ENCODE results near the gene NCCRP1.

NCCRP1 gene

GRCh38 chr19:39195755-39196154, 1.0 kb upstream of the NCCRP1 start:
- Histone ChIP-seq H3K4me3 (ENCODE audit: low read length, poor library complexity, severe bottlenecking) (no peak overlapping the region), H3K4me2 (ENCODE audit: low read depth, low read length, poor library complexity, severe bottlenecking) (peak overlapping the region; percentile 18), H3K9ac (ENCODE audit: low read depth, low read length, poor library complexity, severe bottlenecking) (no peak overlapping the region), H3K9me2 (replicated peaks; ENCODE audit: low read depth, low read length) (no peaks in the 10 kb centered on the region), H3K27me3 (ENCODE audit: insufficient read depth, low read length, poor library complexity, severe bottlenecking) (no peaks in the 10 kb centered on the region), H3K9me3 (ENCODE audit: insufficient read depth, low read depth, low read length) (no peaks in the 10 kb centered on the region), H3K4me1 (ENCODE audit: insufficient read depth, low read length, poor library complexity, severe bottlenecking) (peaks cover 5% of the 10 kb centered on the region), H3K79me2 (ENCODE audit: insufficient read depth, low read length) (no peaks in the 10 kb centered on the region), H4K20me1 (ENCODE audit: insufficient read depth, low read length, poor library complexity, severe bottlenecking) (no peaks in the 10 kb centered on the region), H3K36me3 (ENCODE audit: insufficient read depth, low read length) (no peaks in the 10 kb centered on the region), H2AFZ (ENCODE audit: low read length) (no peak overlapping the region; the same call in 1 of the 2 replicates), H3F3A (ENCODE audit: low read depth) (no peaks in the 10 kb centered on the region)
- TF ChIP-seq EZH2phosphoT487 (IDR thresholded peaks at IDR 0.05; ENCODE audit: borderline replicate concordance) (no peak), CTCF (conservative IDR thresholded peaks at IDR 0.05; ENCODE audit: low read length) (no peak)

GRCh38 chr19:39196320-39196719, 444 bp upstream of the NCCRP1 start:
- Histone ChIP-seq H2AFZ (ENCODE audit: low read length) (no peak overlapping the region), H3K4me2 (ENCODE audit: low read depth, low read length, poor library complexity, severe bottlenecking) (no peak overlapping the region)
- TF ChIP-seq EZH2phosphoT487 (IDR thresholded peaks at IDR 0.05; ENCODE audit: borderline replicate concordance) (no peak), CTCF (conservative IDR thresholded peaks at IDR 0.05; ENCODE audit: low read length) (no peak)

GRCh38 chr19:39197808-39198207, 1.0 kb downstream of the NCCRP1 start:
- Histone ChIP-seq H3K36me3 (ENCODE audit: insufficient read depth, low read length) (no peaks in the 10 kb centered on the region), H3F3A (ENCODE audit: low read depth) (no peaks in the 10 kb centered on the region), H3K79me2 (ENCODE audit: insufficient read depth, low read length) (no peaks in the 10 kb centered on the region), H3K27me3 (ENCODE audit: insufficient read depth, low read length, poor library complexity, severe bottlenecking) (no peaks in the 10 kb centered on the region), H3K9me3 (ENCODE audit: insufficient read depth, low read depth, low read length) (no peaks in the 10 kb centered on the region), H2AFZ (ENCODE audit: low read length) (no peak overlapping the region), H3K9ac (ENCODE audit: low read depth, low read length, poor library complexity, severe bottlenecking) (no peak overlapping the region), H3K4me1 (ENCODE audit: insufficient read depth, low read length, poor library complexity, severe bottlenecking) (peaks cover 5% of the 10 kb centered on the region), H3K4me2 (ENCODE audit: low read depth, low read length, poor library complexity, severe bottlenecking) (no peak overlapping the region), H3K4me3 (ENCODE audit: low read length, poor library complexity, severe bottlenecking) (no peak overlapping the region), H4K20me1 (ENCODE audit: insufficient read depth, low read length, poor library complexity, severe bottlenecking) (no peaks in the 10 kb centered on the region), H3K9me2 (replicated peaks; ENCODE audit: low read depth, low read length) (no peaks in the 10 kb centered on the region)
- TF ChIP-seq EZH2phosphoT487 (IDR thresholded peaks at IDR 0.05; ENCODE audit: borderline replicate concordance) (no peak), CTCF (conservative IDR thresholded peaks at IDR 0.05; ENCODE audit: low read length) (peak; percentile 45)

More at GRCh38 chr19:39196320-39196719, 444 bp upstream of the NCCRP1 start:
- Histone ChIP-seq H3K9ac (ENCODE audit: low read depth, low read length, poor library complexity, severe bottlenecking) (no peak overlapping the region), H3K4me3 (ENCODE audit: low read length, poor library complexity, severe bottlenecking) (no peak overlapping the region), H3F3A (ENCODE audit: low read depth) (no peaks in the 10 kb centered on the region), H3K36me3 (ENCODE audit: insufficient read depth, low read length) (no peaks in the 10 kb centered on the region), H3K79me2 (ENCODE audit: insufficient read depth, low read length) (no peaks in the 10 kb centered on the region), H4K20me1 (ENCODE audit: insufficient read depth, low read length, poor library complexity, severe bottlenecking) (no peaks in the 10 kb centered on the region), H3K9me2 (replicated peaks; ENCODE audit: low read depth, low read length) (no peaks in the 10 kb centered on the region), H3K27me3 (ENCODE audit: insufficient read depth, low read length, poor library complexity, severe bottlenecking) (no peaks in the 10 kb centered on the region), H3K4me1 (ENCODE audit: insufficient read depth, low read length, poor library complexity, severe bottlenecking) (peaks cover 5% of the 10 kb centered on the region), H3K9me3 (ENCODE audit: insufficient read depth, low read depth, low read length) (no peaks in the 10 kb centered on the region)

All from Loucy (cell line).